ENCODE data around the gene PRKCB.

Gene PRKCB

DNA sequence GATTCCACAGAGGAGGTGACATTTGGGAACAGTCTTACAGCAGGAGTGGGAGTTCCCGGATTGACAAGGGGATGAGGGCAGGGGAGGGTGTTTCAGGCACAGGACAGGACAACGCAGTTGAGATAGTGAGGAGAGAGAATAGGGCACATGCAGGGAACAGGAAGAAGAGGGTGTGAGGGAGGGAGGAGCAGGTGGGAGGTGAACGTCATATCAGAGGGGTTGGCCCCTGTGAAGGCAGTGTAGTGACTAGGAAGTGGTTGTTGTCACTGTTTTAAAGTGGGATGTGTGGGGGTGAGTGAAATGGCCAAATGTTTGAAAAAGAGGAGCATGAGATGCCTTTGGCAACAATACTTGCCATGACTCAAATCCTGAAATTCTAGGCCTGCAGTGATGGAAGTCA is 12.2 kb downstream of the PRKCB start:
- no peak overlapping the region for H3K27ac ChIP-seq (ENCODE audit: low read depth, low read length)

DNA sequence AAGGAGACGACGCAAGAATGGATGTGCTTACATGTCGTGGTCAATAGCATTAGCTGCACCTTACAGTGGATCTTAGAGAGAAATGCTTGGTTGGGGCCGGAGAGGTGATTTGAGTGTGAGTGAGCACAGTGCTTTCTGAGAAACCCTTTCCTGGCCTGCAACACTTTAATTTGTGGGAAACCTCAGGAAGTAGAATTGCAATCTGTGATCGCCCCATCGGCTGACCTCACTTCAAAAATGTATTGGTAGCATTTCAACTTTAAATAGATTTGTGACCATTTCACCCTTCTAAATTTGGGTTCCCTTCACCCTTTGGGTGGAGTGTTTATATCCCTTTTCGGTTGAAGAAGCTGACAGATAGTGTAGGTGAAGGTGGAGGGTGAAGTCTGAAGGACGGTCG is 13.2 kb downstream of the PRKCB start:
- no peaks in the 10 kb centered on the region for H3K4me1 ChIP-seq (ENCODE audit: control insufficient read depth in 1 of 2, insufficient read depth in 2 of 2, low read length in 2 of 2)
- no peak overlapping the region for H3K9ac ChIP-seq (ENCODE audit: low read depth in 1 of 2, low read length in 2 of 2)
- no peak overlapping the region for H3K4me3 ChIP-seq (ENCODE audit: low read depth in 1 of 2, low read length in 2 of 2)
- H3K27ac ChIP-seq (ENCODE audit: low read depth, low read length) = no peak overlapping the region
- no peaks in the 10 kb centered on the region for H3K27me3 ChIP-seq (ENCODE audit: control insufficient read depth in 1 of 2, insufficient read depth in 2 of 2, low read length in 2 of 2)
- no peaks in the 10 kb centered on the region for H3K36me3 ChIP-seq (ENCODE audit: control insufficient read depth in 1 of 2, insufficient read depth in 2 of 2, low read length in 2 of 2)
- H3K9me3 ChIP-seq (ENCODE audit: control insufficient read depth in 1 of 2, low read length in 2 of 2) = no peaks in the 10 kb centered on the region

More for the DNA sequence above, 12.2 kb downstream of the PRKCB start:
- H3K4me1 ChIP-seq (ENCODE audit: control insufficient read depth in 1 of 2, insufficient read depth in 2 of 2, low read length in 2 of 2) = no peaks in the 10 kb centered on the region
- no peak overlapping the region for H3K9ac ChIP-seq (ENCODE audit: low read depth in 1 of 2, low read length in 2 of 2)
- H3K9me3 ChIP-seq (ENCODE audit: control insufficient read depth in 1 of 2, low read length in 2 of 2) = no peaks in the 10 kb centered on the region
- no peak overlapping the region for H3K4me3 ChIP-seq (ENCODE audit: low read depth in 1 of 2, low read length in 2 of 2)
- no peaks in the 10 kb centered on the region for H3K27me3 ChIP-seq (ENCODE audit: control insufficient read depth in 1 of 2, insufficient read depth in 2 of 2, low read length in 2 of 2)
- no peaks in the 10 kb centered on the region for H3K36me3 ChIP-seq (ENCODE audit: control insufficient read depth in 1 of 2, insufficient read depth in 2 of 2, low read length in 2 of 2)

DNA sequence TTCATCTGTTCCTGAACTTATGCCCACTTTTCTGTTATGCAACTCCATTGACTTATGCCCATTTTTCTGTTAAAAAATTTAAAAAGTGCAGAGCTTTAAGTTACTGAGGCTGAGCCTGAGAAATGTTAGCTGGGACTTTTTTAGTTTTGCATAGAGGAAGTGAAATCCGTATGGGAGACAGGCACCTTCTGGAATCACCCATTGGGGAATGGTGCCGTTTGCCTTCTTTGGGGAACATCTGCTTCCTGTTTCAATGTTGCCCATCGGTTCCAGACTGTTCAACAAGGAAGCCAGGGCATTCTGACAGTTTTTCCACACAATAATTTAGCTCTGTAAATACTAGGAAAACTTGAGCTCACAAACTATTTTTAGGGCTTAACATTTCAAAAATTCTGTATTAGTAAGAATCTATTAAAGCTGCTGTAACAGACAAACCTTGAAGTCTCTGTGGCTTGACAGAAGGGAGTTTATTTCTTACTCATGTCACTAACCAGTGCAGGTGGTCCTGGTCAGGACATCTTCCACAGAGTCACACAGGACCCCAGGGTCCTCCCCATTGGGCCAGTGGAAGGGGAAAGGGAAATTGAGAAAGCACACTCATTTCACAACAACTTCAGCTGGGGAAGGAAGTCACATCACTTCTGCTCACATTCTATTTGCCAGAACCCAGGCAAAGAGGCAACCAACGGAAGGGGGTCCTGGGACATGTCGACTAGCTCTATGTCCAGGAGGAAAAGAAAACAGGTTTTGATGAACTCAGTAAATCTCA is 17.2 kb downstream of the PRKCB start:
- no peak overlapping the region for H3K9ac ChIP-seq (ENCODE audit: low read depth in 1 of 2, low read length in 2 of 2)
- no peak overlapping the region for H3K27ac ChIP-seq (ENCODE audit: low read depth, low read length)
- no peak overlapping the region for H3K4me3 ChIP-seq (ENCODE audit: low read depth in 1 of 2, low read length in 2 of 2)
- H3K9me3 ChIP-seq (ENCODE audit: control insufficient read depth in 1 of 2, low read length in 2 of 2) = no peaks in the 10 kb centered on the region
- no peaks in the 10 kb centered on the region for H3K36me3 ChIP-seq (ENCODE audit: control insufficient read depth in 1 of 2, insufficient read depth in 2 of 2, low read length in 2 of 2)
- H3K27me3 ChIP-seq (ENCODE audit: control insufficient read depth in 1 of 2, insufficient read depth in 2 of 2, low read length in 2 of 2) = no peaks in the 10 kb centered on the region
- H3K4me1 ChIP-seq (ENCODE audit: control insufficient read depth in 1 of 2, insufficient read depth in 2 of 2, low read length in 2 of 2) = no peaks in the 10 kb centered on the region

DNA sequence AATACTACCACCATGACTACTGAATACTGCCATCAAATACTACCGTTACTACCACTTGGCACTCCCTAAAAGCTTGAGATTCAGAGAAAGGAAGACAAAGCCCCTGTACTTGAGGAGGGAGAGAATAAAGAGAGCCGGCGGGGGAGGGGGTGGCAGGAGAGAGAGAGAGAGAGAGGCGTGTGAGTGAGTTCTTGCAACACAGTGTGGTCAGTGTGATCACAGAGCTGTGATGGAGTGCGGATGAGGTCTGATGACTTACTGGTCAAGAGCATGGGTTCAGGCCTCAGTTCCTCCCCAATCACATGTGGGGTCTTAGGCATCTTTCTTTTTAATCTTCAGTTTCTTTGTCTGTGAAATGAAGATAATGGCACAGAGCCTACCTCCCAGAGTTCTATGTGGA is 19.2 kb downstream of the PRKCB start:
- H3K9me3 ChIP-seq (ENCODE audit: control insufficient read depth in 1 of 2, low read length in 2 of 2) = no peaks in the 10 kb centered on the region
- no peak overlapping the region for H3K4me3 ChIP-seq (ENCODE audit: low read depth in 1 of 2, low read length in 2 of 2)
- no peak overlapping the region for H3K9ac ChIP-seq (ENCODE audit: low read depth in 1 of 2, low read length in 2 of 2)
- H3K27ac ChIP-seq (ENCODE audit: low read depth, low read length) = no peak overlapping the region
- no peaks in the 10 kb centered on the region for H3K27me3 ChIP-seq (ENCODE audit: control insufficient read depth in 1 of 2, insufficient read depth in 2 of 2, low read length in 2 of 2)
- H3K36me3 ChIP-seq (ENCODE audit: control insufficient read depth in 1 of 2, insufficient read depth in 2 of 2, low read length in 2 of 2) = no peaks in the 10 kb centered on the region
- no peaks in the 10 kb centered on the region for H3K4me1 ChIP-seq (ENCODE audit: control insufficient read depth in 1 of 2, insufficient read depth in 2 of 2, low read length in 2 of 2)

DNA sequence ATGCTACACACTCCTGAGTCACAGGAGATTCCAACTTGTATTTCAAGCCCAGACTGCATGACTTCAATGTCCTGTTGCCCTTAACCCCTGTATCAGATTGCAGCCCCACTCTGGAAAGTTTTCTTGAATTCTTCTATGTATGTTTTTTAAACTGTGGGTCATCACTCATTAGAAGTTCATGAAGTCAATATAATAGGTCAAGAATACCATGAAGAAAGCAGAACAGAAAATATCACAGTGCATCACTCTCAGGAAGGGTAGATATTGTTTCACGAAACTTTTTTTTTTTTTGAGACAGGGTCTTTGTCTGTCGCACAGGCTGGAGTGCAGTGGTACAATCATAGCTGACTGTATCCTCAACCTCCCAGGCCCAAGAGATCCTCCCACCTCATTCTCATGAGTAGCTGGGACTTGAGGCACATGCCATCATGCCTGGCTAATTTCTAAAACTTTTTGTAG is 20.5 kb downstream of the PRKCB start:
- Histone ChIP-seq H3K4me3 (ENCODE audit: low read depth in 1 of 2, low read length in 2 of 2) (no peak overlapping the region), H3K9me3 (ENCODE audit: control insufficient read depth in 1 of 2, low read length in 2 of 2) (no peaks in the 10 kb centered on the region), H3K36me3 (ENCODE audit: control insufficient read depth in 1 of 2, insufficient read depth in 2 of 2, low read length in 2 of 2) (no peaks in the 10 kb centered on the region), H3K27ac (ENCODE audit: low read depth, low read length) (no peak overlapping the region), H3K27me3 (ENCODE audit: control insufficient read depth in 1 of 2, insufficient read depth in 2 of 2, low read length in 2 of 2) (no peaks in the 10 kb centered on the region), H3K4me1 (ENCODE audit: control insufficient read depth in 1 of 2, insufficient read depth in 2 of 2, low read length in 2 of 2) (no peaks in the 10 kb centered on the region), H3K9ac (ENCODE audit: low read depth in 1 of 2, low read length in 2 of 2) (no peak overlapping the region)

DNA sequence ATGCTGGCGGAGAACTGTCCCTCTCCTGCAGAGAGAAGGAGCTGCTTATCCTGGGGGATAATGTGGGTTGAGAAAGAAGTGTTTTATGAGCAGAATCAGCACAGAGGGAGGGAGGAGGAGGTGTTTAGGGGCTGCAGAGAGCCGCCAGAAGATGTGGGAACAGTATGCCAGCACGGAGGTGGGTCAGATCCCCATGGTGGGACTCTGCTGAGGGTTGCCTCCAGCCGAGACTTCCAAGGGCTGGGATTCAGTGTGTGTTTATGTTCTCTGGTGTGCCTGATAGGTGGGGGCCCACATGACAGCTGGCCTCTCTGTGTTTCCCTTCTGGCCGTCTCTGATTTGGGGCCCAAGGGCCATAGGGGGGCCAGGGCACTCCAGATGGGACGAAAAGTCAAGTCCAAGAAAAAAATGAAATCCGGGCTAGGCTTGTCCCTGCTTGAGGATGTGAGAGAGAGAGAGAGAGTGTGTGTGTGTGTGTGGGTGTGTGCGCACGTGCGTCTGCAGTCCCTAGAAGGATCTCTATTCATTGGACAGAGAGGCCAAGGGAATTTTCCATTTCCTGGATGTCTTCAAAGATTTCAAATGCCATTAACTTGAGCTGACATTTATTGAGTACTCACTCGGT is 21.6 kb downstream of the PRKCB start:
- H3K27me3 ChIP-seq (ENCODE audit: control insufficient read depth in 1 of 2, insufficient read depth in 2 of 2, low read length in 2 of 2) = no peaks in the 10 kb centered on the region
- no peak overlapping the region for H3K27ac ChIP-seq (ENCODE audit: low read depth, low read length)
- no peak overlapping the region for H3K4me3 ChIP-seq (ENCODE audit: low read depth in 1 of 2, low read length in 2 of 2)
- H3K9me3 ChIP-seq (ENCODE audit: control insufficient read depth in 1 of 2, low read length in 2 of 2) = no peaks in the 10 kb centered on the region
- peaks cover 0 to under 1% of the 10 kb centered on the region in 2 donors for H3K4me1 ChIP-seq (ENCODE audit: control insufficient read depth in 1 of 2, insufficient read depth in 2 of 2, low read length in 2 of 2)
- H3K9ac ChIP-seq (ENCODE audit: low read depth in 1 of 2, low read length in 2 of 2) = no peak overlapping the region
- no peaks in the 10 kb centered on the region for H3K36me3 ChIP-seq (ENCODE audit: control insufficient read depth in 1 of 2, insufficient read depth in 2 of 2, low read length in 2 of 2)

DNA sequence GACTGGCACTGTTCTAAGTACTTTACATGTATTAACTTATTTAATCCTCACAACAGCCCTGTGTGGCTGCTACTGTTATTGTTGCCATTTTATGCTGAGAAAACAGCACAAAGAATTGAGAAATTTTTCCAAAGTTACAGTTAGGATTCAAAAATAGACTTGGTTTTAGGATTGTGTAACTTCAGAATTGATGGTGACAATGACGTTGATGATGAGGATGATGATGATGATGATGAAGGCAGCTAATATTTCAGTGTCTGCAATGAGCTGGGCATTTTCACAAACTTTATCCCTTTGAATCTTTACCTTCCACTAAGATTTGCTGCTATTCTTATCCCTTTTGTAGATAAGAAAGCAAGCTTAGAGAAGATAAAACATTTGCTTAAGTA is 22.1 kb downstream of the PRKCB start:
- H3K27me3 ChIP-seq (ENCODE audit: control insufficient read depth in 1 of 2, insufficient read depth in 2 of 2, low read length in 2 of 2) = no peaks in the 10 kb centered on the region
- H3K36me3 ChIP-seq (ENCODE audit: control insufficient read depth in 1 of 2, insufficient read depth in 2 of 2, low read length in 2 of 2) = no peaks in the 10 kb centered on the region
- H3K9ac ChIP-seq (ENCODE audit: low read depth in 1 of 2, low read length in 2 of 2) = no peak overlapping the region
- H3K4me1 ChIP-seq (ENCODE audit: control insufficient read depth in 1 of 2, insufficient read depth in 2 of 2, low read length in 2 of 2) = peaks cover 0 to 5% of the 10 kb centered on the region in 2 donors
- no peaks in the 10 kb centered on the region for H3K9me3 ChIP-seq (ENCODE audit: control insufficient read depth in 1 of 2, low read length in 2 of 2)
- H3K27ac ChIP-seq (ENCODE audit: low read depth, low read length) = no peak overlapping the region
- H3K4me3 ChIP-seq (ENCODE audit: low read depth in 1 of 2, low read length in 2 of 2) = no peak overlapping the region

DNA sequence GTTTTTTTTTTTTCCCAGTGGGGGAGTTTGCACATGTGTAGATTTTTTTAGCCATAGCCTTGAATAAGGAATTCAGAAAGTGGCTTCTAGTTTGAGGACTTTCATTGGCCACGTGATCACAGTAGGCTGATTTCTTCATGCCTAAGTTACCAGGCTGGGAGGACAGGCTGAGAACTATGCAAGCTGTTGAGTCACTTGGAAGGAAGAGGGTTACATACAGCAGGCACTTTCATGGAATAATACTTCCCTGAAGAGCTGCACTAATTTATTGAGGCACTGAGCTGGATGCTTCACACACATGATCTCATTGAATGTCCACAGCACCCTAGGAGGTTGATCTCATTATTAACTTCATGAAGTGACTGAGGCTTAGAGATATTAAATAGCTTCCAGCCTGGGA is 22.8 kb downstream of the PRKCB start:
- Histone ChIP-seq H3K27me3 (ENCODE audit: control insufficient read depth in 1 of 2, insufficient read depth in 2 of 2, low read length in 2 of 2) (no peaks in the 10 kb centered on the region), H3K27ac (ENCODE audit: low read depth, low read length) (no peak overlapping the region), H3K4me3 (ENCODE audit: low read depth in 1 of 2, low read length in 2 of 2) (no peak overlapping the region), H3K9me3 (ENCODE audit: control insufficient read depth in 1 of 2, low read length in 2 of 2) (no peaks in the 10 kb centered on the region), H3K9ac (ENCODE audit: low read depth in 1 of 2, low read length in 2 of 2) (no peak overlapping the region), H3K36me3 (ENCODE audit: control insufficient read depth in 1 of 2, insufficient read depth in 2 of 2, low read length in 2 of 2) (no peaks in the 10 kb centered on the region), H3K4me1 (ENCODE audit: control insufficient read depth in 1 of 2, insufficient read depth in 2 of 2, low read length in 2 of 2) (peaks cover 0 to 9% of the 10 kb centered on the region in 2 donors)

DNA sequence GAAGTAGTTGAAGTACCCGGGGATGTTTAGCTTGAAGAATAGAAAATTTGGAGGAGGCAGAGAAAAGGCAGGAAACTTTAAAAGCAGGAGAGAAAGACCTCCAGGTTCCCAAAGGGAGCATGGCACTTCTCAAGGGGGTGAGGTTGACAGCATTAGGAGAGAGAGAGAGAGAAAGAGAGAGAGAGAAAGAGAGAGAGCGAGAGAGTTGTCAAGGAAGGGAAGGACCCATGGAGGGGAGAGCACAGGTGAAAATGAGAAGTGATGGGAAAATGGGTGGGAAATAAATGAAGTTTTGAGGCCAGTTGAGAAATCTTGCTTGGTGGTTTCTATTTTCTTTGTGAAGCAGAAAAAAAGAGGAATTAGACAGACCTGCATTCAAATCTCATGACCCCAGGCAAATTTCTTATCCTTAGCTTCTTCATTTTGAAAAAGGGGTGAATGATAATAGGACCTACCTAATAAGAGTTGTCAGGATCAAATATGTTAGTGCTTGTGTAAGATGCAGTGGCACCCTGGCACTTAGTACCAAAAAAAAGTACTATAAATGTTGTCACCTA is 24.0 kb downstream of the PRKCB start:
- Histone ChIP-seq H3K9ac (ENCODE audit: low read depth in 1 of 2, low read length in 2 of 2) (no peak overlapping the region), H3K27me3 (ENCODE audit: control insufficient read depth in 1 of 2, insufficient read depth in 2 of 2, low read length in 2 of 2) (no peaks in the 10 kb centered on the region), H3K9me3 (ENCODE audit: control insufficient read depth in 1 of 2, low read length in 2 of 2) (no peaks in the 10 kb centered on the region), H3K4me1 (ENCODE audit: control insufficient read depth in 1 of 2, insufficient read depth in 2 of 2, low read length in 2 of 2) (peaks cover 7 to 19% of the 10 kb centered on the region in 2 donors), H3K36me3 (ENCODE audit: control insufficient read depth in 1 of 2, insufficient read depth in 2 of 2, low read length in 2 of 2) (no peaks in the 10 kb centered on the region), H3K27ac (ENCODE audit: low read depth, low read length) (no peak overlapping the region), H3K4me3 (ENCODE audit: low read depth in 1 of 2, low read length in 2 of 2) (no peak overlapping the region)

DNA sequence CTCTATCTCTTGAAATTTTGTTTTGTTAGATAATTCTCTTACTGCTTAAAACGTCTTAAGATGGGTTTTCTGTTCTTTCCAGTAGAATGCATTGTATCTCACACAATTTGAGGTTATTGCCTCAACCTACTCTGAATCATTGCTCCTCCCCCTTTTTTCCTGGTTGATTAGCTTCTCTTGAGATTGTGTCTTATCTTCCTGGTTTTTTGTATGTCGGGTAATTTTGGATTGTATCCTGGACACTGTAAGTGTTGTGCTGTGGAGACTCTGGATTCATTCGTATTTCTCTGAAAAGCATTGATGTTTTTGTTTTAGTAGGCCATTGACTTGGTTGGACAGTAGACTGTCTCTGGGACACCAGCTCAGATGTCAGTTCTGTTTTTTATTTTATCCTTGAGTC is 26.1 kb downstream of the PRKCB start:
- no peaks in the 10 kb centered on the region for H3K36me3 ChIP-seq (ENCODE audit: control insufficient read depth in 1 of 2, insufficient read depth in 2 of 2, low read length in 2 of 2)
- H3K9me3 ChIP-seq (ENCODE audit: control insufficient read depth in 1 of 2, low read length in 2 of 2) = no peaks in the 10 kb centered on the region
- H3K27me3 ChIP-seq (ENCODE audit: control insufficient read depth in 1 of 2, insufficient read depth in 2 of 2, low read length in 2 of 2) = no peaks in the 10 kb centered on the region
- H3K27ac ChIP-seq (ENCODE audit: low read depth, low read length) = no peak overlapping the region
- H3K4me3 ChIP-seq (ENCODE audit: low read depth in 1 of 2, low read length in 2 of 2) = no peak overlapping the region
- no peak overlapping the region for H3K9ac ChIP-seq (ENCODE audit: low read depth in 1 of 2, low read length in 2 of 2)
- H3K4me1 ChIP-seq (ENCODE audit: control insufficient read depth in 1 of 2, insufficient read depth in 2 of 2, low read length in 2 of 2) = peaks cover 13 to 19% of the 10 kb centered on the region in 2 donors

Measured in duodenal mucosa (tissue), 2 donors.